Measurements from ENCODE around the gene RNU6-9.
A peak's percentile ranks its signal among the peaks of the same experiment; 100 is the strongest.

Gene RNU6-9

DNA sequence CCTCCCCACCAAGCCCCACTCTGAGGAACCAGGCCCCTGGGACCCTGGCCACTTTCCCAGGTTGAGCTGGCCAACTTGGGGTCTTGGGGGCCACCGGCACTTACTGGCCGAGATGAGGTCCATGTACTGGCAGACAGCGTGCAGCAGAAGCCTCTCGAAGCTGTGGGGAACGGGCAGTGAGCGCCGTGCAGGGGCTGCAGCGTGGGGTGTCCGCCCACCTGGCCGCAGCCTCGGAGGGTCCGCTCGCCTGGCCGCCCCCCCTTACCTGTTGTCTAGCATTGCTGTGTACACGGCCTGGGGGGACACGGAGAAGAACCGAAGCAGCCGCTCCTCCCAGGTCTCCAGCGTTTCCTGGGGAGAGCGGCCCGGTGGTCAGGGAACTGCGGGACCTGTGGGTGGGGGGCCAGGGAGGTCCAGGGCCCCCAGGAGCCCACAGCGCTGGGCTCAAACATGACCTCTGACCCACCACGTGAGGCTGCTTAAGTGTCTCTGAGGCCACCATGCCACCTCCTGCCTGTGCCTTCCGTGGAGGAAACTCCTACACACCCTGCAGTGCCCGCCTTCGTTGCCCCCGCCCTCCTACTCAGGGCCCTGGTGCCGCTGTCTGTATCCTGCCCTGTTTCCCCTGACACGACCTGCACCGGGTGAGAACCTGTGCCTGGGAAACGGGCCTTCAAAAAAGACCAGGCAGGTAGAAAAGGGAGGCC lies 6.2 kb downstream of the RNU6-9 start:
- no peak for DNase-seq

GRCh38 chr19:900043-900301 lies 6.7 kb downstream of the RNU6-9 start:
- no peak for DNase-seq

- peak in 1 of 4 experiments; percentile 37 for DNase-seq
Observed at GRCh38 chr19:900302-901111, 7.2 kb downstream of the RNU6-9 start.

GRCh38 chr19:901216-902092 lies 8.2 kb downstream of the RNU6-9 start:
- no peak for DNase-seq

DNA sequence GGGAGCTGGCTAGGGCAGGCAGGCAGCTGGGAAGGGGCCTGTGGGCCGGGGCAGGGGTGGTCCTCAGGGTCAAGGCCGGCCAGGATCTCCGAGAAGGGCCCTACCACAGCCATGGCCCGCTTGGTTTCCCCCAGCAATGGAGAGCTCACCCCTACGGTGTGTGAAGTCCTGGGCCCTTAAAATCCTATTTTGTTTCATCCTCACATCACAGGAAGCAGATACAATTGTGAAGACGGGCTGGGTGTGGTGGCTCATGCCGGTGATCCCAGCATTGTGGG lies 8.7 kb downstream of the RNU6-9 start:
- DNase-seq, result no peak

DNA sequence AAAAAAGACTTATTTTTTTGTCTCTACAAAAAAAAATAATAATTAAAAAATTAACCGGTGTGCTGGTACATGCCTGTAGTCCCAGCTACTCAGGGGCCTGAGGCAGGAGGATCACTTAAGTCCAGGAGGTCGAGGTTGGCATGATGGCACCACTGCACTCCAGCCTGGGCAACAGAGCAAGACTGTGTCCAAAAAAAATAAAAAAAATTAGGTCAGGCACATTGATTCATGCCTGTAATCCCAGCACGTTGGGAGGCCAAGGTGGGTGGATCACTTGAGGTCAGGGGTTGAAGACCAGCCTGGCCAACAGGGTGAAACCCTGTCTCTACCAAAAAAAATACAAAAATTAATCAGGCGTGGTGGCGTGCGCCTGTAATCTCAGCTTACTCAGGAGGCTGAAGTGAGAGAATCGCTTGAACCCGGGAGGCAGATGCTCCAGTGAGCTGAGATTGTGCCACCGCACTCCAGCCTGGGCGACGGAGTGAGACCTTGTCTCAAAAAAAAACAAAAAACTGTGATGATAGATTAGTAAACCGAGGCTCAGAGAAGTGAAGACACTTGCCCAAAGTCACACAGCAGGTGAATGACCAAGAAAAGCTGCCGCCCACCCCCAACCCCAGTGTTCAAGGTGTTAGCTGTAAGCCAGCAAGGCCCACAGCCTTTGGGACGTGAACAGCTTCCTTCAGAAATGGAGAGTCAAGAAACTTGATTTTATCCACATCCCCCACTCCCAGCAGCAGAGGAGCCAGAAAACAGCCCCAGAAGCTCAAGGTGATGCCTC lies 9.4 kb downstream of the RNU6-9 start:
- no peak for DNase-seq

DNA sequence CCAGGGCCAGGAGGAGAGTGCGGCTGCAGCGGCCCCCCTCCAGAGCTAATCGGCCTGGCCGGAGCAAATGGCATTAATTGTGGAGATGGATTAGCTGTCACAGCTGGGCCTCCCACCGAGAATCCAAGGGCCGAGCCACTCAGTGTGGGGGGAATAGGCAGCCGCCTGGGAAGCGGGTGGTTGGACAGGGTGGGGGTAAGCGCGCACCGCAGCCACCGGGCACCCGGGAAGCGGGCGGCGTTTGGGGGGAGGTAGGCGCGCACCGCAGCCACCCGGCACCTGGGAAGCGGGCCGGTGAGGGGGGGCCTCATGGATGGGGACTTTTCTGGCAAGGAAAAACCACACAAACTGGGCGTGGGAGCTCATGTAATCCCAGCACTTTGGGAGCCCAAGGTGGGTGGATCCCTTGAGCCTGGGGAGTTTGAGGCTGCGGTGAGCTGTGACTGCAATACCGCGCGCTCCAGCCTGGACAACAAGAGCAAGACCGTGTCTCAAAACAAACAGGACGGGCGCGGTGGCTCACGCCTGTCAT lies 10.0 kb downstream of the RNU6-9 start:
- no peak for DNase-seq

DNA sequence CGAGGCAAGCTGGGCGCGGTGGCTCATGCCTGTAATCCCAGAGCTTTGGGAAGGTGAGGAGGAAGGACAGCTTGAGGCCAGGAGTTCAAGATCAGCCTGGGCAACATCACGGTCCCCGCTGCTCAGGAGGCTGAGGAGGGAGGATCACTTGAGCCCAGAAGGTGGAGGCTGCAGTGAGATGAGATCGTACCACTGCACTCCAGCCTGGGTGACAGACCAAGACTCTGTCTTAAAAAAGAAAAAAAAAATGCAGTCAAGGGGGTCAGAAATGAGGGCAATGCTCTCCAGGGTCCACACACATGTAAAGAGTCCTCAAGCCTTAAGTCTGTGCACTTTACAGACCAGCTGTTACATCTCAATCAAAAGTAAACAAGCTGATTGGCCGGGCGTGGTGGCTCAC lies 11.3 kb downstream of the RNU6-9 start:
- no peak for DNase-seq

- no peak for DNase-seq
Observed at GRCh38 chr19:906480-906879, 13.2 kb downstream of the RNU6-9 start.

- DNase-seq, result peak in 1 of 4 experiments; percentile 19
Observed at GRCh38 chr19:907183-907853, 14.0 kb downstream of the RNU6-9 start.

DNA sequence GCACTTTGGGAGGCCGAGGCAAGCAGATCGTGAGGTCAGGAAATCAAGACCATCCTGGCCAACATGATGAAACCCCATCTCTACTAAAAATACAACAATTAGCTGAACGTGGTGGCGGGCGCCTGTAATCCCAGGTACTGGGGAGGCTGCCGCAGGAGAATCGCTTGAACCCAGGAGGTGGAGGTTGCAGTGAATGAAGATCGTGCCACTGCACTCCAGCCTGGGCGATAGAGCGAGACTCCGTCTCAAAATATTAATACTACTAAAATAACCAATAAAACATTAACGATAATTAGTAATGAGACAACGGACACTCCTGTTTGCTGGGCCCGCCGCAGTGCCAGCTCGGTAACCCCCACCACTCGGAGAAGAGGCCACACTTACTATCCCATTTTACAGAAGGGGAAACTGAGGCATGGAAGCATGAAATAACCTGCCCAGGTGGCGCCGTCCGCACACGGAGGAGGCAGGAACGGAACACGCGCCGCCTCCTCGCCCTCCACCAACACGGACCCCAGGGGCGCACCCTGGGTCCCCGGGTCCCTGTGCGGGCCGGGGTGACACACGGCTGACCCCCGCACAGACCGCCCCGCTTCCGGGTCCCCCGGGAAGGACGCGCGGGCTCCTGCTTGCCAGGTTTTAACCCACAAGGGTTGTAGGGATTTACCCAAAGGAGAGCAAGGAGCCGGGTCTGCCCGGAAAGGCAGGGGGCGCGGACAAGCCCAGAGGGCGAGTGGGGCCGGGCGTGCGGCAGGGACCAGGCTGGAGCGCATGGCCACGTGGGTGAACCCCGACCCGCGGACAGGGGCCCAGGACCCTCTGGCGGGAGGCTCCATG lies 18.1 kb downstream of the RNU6-9 start:
- no peak for DNase-seq

DNA sequence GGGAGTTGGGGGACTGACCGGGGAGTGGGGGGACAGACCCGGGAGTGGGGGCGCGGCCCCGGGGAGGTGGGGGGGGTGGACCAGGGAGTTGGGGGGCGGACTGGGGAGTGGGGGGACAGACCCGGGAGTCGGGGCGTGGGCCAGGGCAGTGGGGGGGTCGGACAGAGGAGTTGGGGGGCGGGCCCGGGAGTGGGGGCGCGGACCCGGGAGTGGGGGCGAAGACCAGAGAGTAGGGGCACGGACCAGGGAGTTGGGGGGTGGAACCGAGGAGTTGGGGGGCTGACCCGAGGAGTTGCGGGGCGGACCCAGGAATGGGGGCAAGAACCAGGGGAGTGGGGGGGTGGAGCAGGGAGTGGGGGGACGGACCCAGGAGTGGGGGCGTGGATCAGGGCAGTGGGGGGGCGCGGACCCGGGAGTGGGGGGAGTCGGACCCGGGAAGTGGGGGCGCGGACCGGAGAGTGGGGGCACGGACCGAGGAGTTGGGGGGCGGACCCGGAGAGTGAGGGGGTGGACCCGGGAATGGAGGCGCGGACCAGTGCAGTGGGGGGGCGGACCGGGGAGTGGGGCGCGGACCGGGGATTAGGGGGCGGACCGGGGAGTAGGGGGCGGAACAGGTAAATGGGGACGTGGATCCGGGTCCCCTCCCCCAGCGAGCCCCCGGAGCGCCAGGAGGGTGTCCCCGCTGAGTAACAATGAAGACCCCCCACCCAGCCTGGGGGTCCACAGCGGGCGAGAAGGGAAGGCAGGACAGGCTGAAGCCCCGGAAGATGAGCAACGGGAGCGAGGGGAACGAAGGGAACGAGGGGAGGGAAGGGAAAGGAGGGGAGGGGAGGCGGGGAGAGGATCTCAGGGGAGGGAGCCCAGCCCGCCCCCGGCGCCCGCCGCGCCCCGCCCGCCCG lies 19.1 kb downstream of the RNU6-9 start:
- DNase-seq, result peak in 2 of 4 experiments; percentile 48 to 56

- peak; percentile 49 to 89 (median 70) for DNase-seq
Observed at GRCh38 chr19:913080-913748, 19.9 kb downstream of the RNU6-9 start, which contains the start of gene R3HDM4. TSS of gene R3HDM4 (minus strand) at chr19:913219. CDS start at chr19:913157, 62 bp downstream.

DNA sequence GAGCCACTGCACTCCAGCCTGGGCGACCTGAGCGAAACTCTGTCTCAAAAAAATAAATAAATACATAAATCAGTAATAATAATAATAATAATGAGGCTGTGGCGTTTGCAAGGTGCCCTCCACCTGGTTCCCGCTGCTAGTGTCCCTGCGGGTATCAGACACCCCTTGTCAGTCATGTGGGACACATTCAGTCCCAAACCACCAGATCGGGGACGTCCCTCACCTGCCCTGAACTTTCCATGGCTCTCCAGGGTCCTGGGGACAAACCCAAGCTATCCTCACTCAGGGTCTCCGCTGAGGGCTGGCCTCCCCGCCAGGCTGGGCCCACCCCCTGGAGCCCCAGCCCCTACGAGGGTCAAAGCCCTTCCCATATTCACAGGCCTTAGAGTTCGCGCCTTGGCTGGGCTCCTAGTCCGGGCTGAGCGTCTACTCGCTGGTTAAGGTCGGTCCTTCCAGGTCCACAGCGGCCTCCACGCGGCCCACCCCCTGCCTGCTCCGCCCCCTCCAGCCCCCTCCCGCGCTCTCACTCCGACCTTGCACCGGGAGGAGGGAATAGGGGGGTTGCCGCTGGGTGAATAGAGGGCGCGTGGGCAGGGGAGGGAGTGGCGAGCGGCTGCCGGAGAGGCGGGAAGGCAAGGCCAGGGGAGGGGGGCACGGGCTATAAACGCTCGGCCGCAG lies 23.5 kb downstream of the RNU6-9 start:
- DNase-seq, result no peak

GRCh38 chr19:917323-918151 lies 24.3 kb downstream of the RNU6-9 start, which contains the start of gene KISS1R:
TSS of gene KISS1R (plus strand) at chr19:917333. CDS start at chr19:917503, 170 bp downstream.
- peak in 2 of 4 experiments; percentile 21 to 34 for DNase-seq

GRCh38 chr19:918152-918437 lies 24.8 kb downstream of the RNU6-9 start:
- no peak for DNase-seq

DNA sequence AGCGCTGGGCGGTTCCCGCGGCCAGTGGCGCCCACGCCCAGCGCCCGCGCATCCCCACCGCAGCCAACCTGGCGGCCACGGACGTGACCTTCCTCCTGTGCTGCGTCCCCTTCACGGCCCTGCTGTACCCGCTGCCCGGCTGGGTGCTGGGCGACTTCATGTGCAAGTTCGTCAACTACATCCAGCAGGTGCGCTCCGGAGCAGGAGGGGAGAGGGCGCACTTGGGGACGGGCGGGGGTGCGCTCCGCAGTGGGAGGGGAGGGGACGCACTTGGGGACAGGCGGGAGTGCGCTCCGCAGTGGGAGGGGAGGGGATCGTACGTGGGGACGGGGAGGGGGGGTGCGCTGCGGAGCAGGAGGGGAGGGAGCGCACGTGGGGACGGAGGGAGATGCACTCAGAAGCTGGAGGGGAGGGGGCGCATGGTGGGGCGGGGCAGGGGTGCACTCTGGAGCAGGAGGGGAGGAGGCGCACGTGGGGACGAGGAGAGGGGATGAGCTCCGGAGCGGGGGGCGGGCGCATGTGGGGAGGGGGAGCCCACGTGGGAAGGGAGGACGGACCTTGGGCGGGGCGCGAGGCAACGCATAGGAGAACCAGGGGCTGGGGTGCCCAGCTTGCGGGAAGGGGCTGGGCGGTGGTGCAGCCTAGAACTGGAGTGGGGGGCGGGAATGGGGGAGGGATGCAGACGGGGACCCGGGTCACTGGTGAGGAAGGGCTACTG lies 25.4 kb downstream of the RNU6-9 start:
- DNase-seq, result peak in 1 of 4 experiments; percentile 19
